Esophagus squamous epithelium (tissue), 4 donors: ENCODE data around the gene SERPINI1.

ENCODE experiments used
- CTCF ChIP-seq, 6 experiments: fragments of 450-650 bp in 4 of 6; fragments of 200-600 bp in 2 of 6; sonication (generic) in 2 of 6; IDR thresholded peaks; one replicate each; pipeline ENCODE4 v1.5.1; 2016 to 2019; ENCODE audit warnings: antibody characterized with exemption in 6 of 6, mild to moderate bottlenecking in 4 of 6, moderate library complexity in 4 of 6
- POLR2A ChIP-seq, 4 donors: fragments of 450-650 bp; IDR thresholded peaks; one replicate each; pipeline ENCODE4 v1.6.1; 2017; ENCODE audit warnings: antibody characterized with exemption in 4 of 4, mild to moderate bottlenecking in 4 of 4, moderate library complexity in 3 of 4

- no peak for TF ChIP-seq POLR2A (IDR thresholded peaks at IDR 0.05)
- no peak for TF ChIP-seq CTCF (IDR thresholded peaks at IDR 0.05)
Observed at GRCh38 chr3:167733961-167734497, 1.5 kb upstream of the SERPINI1 start.
